GM19372 (cell line): ENCODE measurements around the gene KRTAP1-5.
"Not testable (repeated sequence)": the region's sequence is repeated elsewhere in the genome, so short reads cannot be mapped to it uniquely, and the experiment has no call there.

Experiments used
- ATAC-seq: cut with Tn5 transposase; IDR thresholded peaks from one replicate; pipeline ENCODE4 v1.9.1; 2021; ENCODE audit warnings: mild to moderate bottlenecking, low read depth, moderate library complexity; ENCODE audit not compliant: unreplicated experiment

KRTAP1-5 gene

DNA sequence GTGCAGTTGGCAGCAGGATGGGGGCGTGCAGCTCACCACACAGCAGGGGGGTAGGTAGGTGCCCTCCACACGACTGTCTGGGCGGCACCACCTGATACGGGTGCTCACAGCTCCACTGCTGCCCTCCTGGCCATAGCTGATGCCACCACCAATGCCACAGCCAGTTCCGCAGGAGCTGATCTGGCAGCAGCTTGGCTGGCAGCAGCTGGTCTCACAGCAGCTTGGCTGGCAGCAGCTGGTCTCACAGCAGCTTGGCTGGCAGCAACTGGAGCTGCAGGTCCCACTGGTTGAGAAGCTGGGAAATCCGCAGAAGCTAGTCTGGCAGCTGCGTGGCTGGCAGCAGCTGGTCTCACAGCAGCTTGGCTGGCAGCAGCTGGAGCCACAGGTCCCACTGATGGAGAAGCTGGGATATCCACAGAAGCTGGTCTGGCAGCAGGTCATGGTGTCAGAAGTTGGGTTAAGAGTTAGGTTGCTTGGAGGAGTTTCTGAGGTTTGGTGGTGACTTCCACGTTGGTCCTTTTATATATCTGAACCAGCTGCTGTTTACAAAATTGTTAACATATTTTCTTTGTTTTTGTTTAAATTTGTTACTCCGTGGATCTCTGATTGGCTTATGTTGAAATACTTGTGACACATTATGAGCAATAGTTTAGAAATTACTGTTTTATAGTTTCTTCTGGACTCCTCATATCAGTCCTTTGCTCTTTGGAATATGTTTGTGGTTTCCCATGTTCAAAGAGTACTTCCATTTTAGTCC lies at the start of gene KRTAP1-5:
TSS of gene KRTAP1-5 (minus strand) at position 494 of the 757 bp plus-strand sequence. CDS start at position 441, 53 bp downstream.
- no peak for ATAC-seq

DNA sequence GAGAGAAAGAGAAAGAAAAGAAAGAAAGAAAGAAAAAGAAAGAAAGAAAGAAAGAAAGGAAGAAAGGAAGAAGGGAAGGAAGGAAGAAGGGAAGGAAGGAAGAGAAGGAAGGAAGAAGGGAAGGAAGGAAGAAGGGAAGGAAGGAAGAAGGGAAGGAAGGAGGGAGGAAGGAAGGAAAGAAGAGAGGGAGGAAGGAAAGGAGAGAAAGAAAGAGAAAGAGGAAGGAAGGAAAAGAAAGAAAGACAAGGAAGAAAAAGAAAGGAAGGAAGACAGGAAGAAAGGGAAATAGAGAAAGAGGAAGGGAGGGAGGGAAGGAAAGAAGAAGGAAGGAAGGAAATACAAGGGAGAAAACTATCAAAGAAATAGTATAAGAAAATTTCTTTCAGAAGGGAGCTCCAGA lies 49.8 kb upstream of the KRTAP1-5 start:
- no peak for ATAC-seq

GRCh38 chr17:41073676-41074075 lies 46.7 kb upstream of the KRTAP1-5 start:
- ATAC-seq = no peak

DNA sequence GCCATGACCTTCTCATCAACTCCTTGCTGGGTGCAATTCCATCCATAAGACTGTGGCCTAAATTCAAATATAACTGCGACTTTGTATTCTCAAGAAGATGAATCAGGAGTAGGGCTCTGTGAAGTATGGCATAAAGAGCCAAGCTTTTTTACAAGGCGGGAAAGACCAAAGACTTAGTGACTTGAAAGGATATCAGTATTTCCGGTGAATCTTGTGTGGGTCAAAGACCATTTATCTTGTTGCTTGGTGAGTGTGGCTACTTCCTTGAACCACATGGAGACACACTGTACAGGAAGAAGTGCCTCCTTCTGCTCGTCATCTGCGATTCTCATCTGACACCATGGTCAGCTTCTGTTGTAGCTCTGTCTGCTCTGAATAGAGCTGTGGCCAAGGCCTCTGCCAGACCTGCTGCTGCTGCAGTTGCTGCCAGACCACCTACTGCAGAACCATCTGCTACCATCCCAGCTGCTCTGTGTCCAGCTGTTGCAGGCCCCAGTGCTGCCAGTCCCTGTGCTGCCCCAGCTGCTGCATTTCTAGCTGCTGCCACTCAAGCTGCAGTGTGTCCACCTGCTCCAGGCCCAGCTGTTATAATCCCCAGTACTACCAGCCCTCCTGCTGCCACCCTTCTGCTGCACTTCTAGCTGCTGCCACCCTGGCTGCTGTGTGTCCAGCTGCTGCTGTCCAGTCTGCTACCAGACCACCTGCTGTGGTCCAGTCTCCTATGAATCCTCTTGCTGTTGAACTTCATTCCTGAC lies 44.8 kb upstream of the KRTAP1-5 start:
- no peak for ATAC-seq

DNA sequence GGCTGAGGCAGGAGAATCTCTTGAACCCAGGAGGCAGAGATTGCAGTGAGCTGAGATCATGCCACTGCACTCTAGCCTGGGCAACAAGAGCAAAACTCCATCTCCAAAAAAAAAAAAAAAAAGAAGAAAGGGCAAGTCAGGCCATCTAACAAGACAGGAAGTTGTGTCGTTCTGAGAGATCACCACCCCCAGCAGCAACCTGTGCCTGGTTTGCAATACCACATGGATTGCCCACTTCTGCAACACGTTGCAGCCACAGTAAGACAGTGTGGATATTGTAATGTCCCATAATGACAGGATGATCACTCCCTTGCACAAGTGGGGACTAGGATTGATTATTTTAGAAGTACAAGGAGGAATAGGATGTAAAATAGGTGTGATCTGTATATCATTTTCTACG lies 42.0 kb upstream of the KRTAP1-5 start:
- no peak for ATAC-seq

DNA sequence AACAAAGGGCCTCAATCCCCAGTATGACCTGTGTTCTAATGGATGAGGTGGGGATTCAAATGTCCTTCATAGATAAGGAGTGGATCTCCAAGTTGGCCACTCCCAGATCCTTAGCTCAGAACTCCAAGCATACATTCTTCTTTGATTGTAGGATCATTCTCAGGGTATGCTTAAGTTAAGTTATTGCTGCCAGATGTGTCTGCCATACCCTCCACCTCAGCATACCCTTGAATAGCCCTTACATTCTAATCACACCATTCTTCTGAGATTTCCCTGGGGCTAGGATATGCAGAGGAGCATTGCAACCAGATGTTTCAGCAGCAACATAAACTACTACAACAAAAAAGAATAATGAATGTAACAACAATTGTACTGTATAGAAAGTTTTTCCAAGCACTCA lies 40.3 kb upstream of the KRTAP1-5 start:
- no peak for ATAC-seq

GRCh38 chr17:41065829-41066624 lies 39.0 kb upstream of the KRTAP1-5 start, which contains the start of gene KRTAP2-4:
Gene KRTAP2-4, minus strand, starts transcription at chr17:41065879. Its CDS starts 34 bp downstream, at chr17:41065845.
- no peak for ATAC-seq

DNA sequence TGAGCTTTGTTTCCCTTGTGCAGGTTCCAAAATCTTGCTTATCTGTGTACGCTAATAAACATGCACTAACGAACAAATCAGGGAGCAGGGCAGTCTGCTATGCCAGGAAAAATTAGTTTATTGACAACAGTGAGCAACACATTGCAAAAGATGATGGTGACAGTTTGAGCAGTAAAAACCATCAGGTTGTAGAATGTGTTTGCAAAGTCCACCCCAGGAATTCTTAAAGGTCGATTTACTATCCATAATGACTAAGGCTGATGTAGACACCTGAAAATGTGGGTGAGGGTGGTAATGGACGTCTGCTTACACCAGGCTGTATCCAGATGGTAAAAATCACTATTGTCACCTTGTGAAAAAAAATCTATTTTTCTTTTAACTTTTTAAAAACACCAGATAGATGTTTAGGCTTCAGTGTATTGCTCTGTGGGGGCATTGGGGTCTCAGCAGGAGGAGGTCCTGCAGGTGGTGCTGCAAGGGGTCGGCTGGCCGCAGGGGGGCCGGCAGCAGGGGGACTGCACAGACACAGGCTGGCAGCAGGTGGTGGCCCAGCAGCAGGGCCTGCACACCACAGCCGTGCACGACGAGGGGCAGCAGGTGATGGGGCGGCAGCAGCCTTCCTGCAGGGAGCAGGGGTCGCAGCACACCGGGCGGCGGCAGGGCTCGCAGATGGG lies 38.1 kb upstream of the KRTAP1-5 start:
- not testable (repeated sequence) for ATAC-seq

- no peak for ATAC-seq
Observed at GRCh38 chr17:41064301-41064700, 37.3 kb upstream of the KRTAP1-5 start.

DNA sequence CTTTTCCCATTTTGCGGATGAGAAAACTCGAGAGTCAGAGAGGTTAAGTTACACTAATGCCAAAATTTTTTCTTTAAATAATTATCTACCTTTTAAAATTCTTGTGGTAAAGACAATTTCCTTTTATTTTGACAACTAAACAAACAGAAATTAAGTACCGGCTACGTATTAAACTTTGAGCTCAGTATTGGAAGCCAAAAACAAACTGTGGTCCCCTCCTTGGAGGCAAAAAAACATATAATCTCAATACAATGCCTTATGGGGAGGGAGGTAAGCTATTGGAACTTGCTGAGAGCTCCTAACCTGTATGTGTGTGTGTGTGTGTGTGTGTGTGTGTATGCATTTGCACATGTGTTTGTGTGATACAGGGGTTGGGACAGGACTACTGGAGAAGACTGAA lies 36.4 kb upstream of the KRTAP1-5 start:
- no peak for ATAC-seq

DNA sequence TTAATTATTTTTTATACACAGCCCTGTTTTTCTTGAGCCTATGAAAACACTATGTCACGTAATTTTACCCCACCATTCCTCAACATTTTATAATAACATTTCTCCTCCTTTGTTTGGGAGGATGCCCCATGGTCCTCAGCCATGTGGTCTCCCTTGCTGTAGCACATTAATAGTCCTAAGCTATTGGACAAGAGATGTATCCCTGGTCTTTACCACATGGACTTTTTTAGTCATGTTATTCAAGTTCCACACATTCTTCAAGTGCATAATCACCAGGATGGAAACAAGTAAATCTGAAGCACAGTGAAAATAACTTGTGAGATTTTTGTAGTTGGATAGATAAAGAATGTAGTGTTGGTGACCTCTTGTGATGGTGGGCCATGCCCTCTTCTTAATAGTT lies 35.0 kb upstream of the KRTAP1-5 start:
- ATAC-seq = no peak

DNA sequence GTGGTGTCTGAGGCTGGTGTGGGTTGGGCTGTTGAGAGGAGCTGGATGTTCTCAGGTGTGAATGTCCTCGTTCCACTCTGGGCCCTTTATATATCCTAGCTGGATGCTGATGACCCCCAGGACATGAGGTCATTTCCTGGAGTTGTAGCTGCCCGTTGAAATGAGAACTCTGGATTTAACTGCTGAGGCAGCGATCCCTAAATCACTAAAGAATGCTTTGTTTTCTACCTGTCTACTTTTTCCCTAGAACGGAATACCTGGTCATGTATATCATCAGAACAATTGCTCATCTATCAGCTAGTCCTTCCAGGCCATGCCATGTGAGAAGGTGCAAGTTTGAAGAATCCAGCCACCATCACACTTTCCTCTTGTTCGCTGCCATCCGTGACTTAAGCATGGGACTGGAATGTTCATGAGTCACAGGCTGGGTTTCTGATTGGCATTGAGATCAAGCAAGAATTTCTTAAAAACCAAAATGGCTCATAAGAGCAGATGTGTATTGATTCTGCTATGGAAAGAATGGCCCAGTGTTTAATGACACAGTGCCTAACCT lies 33.1 kb upstream of the KRTAP1-5 start, which contains the start of gene KRTAP2-3:
TSS of gene KRTAP2-3 (minus strand) at position 63 of the 553 bp plus-strand sequence. CDS start 64 bp downstream, outside the sequence.
- no peak for ATAC-seq

DNA sequence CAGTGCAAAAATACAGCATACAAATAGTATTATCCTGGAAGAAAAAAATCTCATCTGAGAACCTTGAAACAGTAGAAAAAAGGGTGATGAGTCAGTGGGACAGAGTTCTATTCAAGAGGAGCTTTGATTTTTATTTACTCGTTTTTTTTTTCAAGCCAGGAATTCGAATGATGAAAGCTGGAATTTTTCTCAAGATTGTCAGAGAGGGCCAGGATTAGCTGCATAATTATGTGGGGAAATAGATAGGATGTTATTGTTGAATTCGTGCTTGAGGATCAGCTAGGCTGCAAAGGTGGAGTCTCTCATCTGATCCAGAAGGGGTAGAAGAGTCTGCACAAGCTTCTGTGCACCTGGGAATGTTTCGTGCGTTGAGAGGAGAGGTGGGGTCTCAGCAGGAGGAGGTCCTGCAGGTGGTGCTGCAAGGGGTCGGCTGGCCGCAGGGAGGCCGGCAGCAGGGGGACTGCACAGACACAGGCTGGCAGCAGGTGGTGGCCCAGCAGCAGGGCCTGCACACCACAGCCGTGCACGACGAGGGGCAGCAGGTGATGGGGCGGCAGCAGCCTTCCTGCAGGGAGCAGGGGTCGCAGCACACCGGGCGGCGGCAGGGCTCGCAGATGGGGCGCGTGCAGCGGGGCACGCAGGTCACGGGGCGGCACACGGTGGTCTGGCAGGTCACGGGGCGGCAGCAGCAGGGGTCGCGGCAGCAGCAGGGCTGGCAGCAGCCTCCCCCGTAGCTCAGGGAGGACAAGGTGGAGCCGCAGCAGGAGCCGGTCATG lies 32.5 kb upstream of the KRTAP1-5 start:
- not testable (repeated sequence) for ATAC-seq

DNA sequence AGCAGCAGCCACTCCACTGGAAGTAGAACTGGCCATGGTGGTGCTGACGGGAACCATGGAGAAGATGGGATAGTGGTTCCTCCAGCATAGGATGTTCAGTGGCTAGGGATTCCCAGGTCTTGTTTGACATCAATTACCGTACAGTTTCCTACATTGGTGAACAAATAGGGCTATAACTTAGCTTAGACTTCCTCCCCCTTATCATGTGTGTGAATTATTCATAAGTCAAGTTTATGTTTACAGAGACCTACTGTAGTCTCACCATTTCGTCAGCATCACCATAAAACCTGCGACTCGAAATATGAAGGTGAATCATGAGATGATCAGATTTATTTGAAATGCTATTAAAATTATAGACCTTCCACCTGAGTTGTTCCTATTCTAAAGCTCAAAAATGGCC lies 31.7 kb upstream of the KRTAP1-5 start:
- no peak for ATAC-seq

- ATAC-seq = no peak
Observed at GRCh38 chr17:41057547-41057946, 30.5 kb upstream of the KRTAP1-5 start.

- ATAC-seq = not testable (repeated sequence)
Observed at GRCh38 chr17:41055130-41055529, 28.1 kb upstream of the KRTAP1-5 start, which contains the start of gene KRTAP2-2. Gene KRTAP2-2, minus strand, starts transcription at chr17:41055230. Its CDS starts 19 bp downstream, at chr17:41055211.

DNA sequence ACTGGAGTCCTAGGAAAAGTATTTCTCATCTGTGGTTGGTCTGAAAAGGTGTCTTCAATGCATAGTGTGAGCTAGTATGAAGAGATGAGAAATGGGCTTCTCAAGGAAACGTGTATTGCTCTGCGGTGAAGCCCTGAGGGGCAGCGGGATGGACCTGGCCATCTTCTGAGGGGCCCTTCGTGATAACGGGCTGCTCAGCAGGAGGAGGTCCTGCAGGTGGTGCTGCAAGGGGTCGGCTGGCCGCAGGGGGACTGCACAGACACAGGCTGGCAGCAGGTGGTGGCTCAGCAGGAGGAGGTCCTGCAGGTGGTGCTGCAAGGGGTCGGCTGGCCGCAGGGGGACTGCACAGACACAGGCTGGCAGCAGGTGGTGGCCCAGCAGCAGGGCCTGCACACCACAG lies 27.5 kb upstream of the KRTAP1-5 start:
- ATAC-seq = not testable (repeated sequence)

DNA sequence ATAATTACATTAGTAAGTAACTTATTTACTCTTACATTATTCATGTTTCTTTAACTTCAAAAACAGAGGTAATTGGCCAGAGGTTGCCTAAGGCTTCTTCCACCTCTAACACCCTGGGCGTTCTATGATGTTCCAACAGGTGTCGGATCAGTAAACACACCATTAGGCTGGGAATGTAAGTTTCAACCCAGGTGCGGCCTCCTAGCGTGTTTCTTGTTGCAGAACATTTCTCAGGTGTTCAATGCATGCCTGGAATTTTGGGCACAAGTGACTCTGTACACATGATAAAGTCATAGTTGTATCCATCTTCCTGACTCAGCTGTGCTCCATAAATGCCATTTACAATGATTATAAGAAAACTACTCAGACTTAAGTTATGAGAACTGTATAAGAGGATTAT lies 27.0 kb upstream of the KRTAP1-5 start:
- no peak for ATAC-seq

GRCh38 chr17:41052566-41052965 lies 25.6 kb upstream of the KRTAP1-5 start:
- ATAC-seq = no peak
